H1 (cell line): ENCODE results near the gene CPED1. TPM values are rescaled to one million over a fixed set of nuclear protein-coding genes. Genes with fewer than 3 reads are reported as not detected.

Experiments used
- EZH2 ChIP-seq: fragments of 200-600 bp; sonication (generic); IDR thresholded peaks from 2 replicates; pipeline ENCODE4 v1.7.1; 2012; ENCODE audit warnings: low read depth, mild to moderate bottlenecking, moderate library complexity, low read length, inconsistent platforms; ENCODE audit not compliant: severe bottlenecking
- RAD21 ChIP-seq, 2 experiments: IDR thresholded peaks in 1 of 2; conservative IDR thresholded peaks in 1 of 2; 2 replicates each; pipeline ENCODE4 v1.6.1; 2011; ENCODE audit warnings: low read depth in 2 of 2, low read length in 2 of 2, improper control_type of control experiment in 1 of 2, inconsistent platforms in 1 of 2, mild to moderate bottlenecking in 1 of 2, moderate library complexity in 1 of 2
- RXRA ChIP-seq: IDR thresholded peaks from 2 replicates; pipeline ENCODE4 v1.6.1; 2011; ENCODE audit warnings: low read depth, mild to moderate bottlenecking, low read length, moderate library complexity; ENCODE audit not compliant: insufficient read depth
- SP1 ChIP-seq: IDR thresholded peaks from 2 replicates; pipeline ENCODE4 v1.6.1; 2011; ENCODE audit warnings: low read depth, low read length
- polyA plus RNA-seq, 7 experiments: library from polyadenylated mRNA; depleted of rRNA in 3 of 7; stranded (reverse) in 5 of 7; unstranded in 2 of 7; fragments of >200 nt in 5 of 7; fragments of 200-250 nt in 2 of 7; gene quantifications; 1 replicate in 5 of 7; 2 replicates in 1 of 7; 4 replicates in 1 of 7; pipeline versions ENCODE4 v1.2.1 to v1.2.3, GENCODE V29; 2011 to 2013; ENCODE audit warnings: missing spikeins in 2 of 7, mixed read lengths in 2 of 7
- total RNA-seq: library from RNA; stranded (reverse); fragmentation: NEBNext Ultra II Directional; extraction: Animal tissue kit (Norgen Biotek cat#: 25700); gene quantifications from 2 replicates; pipeline ENCODE4 v1.2.1, GENCODE V29; 2021
- TF ChIP-seq, protein P1 (sequence below): fragments of 300-600 bp; sonication (generic); IDR thresholded peaks from 2 replicates; pipeline ENCODE4 v1.7.1; 2012; ENCODE audit warnings: low read length, moderate library complexity, mild to moderate bottlenecking, inconsistent platforms; ENCODE audit not compliant: insufficient replicate concordance

Gene CPED1
- total and polyA plus RNA-seq, 2 of the 8 experiments (the other 6 are each of a cell fraction or from before 2014, with no cell fraction given): 0.08 to 0.39 TPM

DNA sequence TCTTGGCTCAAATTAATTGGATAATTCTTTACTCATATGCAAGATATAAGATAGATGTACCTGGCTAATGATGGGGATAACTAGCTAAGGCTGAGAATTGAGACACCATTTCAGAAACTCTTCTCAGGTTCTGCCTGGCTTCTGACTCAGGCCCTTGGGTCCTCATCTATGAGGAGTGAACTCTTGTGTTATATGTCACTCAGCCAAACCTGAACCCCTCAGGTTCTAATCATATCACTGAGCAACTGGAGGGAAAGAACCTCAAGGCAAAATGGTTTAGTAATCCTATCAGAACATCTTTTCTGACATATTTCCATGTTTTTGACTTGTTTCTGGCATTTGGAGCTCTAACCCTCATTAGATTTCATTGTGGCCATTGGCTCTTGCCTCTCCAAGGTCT is 100.4 kb downstream of the CPED1 start (continued):
- TF ChIP-seq, protein P1, sequence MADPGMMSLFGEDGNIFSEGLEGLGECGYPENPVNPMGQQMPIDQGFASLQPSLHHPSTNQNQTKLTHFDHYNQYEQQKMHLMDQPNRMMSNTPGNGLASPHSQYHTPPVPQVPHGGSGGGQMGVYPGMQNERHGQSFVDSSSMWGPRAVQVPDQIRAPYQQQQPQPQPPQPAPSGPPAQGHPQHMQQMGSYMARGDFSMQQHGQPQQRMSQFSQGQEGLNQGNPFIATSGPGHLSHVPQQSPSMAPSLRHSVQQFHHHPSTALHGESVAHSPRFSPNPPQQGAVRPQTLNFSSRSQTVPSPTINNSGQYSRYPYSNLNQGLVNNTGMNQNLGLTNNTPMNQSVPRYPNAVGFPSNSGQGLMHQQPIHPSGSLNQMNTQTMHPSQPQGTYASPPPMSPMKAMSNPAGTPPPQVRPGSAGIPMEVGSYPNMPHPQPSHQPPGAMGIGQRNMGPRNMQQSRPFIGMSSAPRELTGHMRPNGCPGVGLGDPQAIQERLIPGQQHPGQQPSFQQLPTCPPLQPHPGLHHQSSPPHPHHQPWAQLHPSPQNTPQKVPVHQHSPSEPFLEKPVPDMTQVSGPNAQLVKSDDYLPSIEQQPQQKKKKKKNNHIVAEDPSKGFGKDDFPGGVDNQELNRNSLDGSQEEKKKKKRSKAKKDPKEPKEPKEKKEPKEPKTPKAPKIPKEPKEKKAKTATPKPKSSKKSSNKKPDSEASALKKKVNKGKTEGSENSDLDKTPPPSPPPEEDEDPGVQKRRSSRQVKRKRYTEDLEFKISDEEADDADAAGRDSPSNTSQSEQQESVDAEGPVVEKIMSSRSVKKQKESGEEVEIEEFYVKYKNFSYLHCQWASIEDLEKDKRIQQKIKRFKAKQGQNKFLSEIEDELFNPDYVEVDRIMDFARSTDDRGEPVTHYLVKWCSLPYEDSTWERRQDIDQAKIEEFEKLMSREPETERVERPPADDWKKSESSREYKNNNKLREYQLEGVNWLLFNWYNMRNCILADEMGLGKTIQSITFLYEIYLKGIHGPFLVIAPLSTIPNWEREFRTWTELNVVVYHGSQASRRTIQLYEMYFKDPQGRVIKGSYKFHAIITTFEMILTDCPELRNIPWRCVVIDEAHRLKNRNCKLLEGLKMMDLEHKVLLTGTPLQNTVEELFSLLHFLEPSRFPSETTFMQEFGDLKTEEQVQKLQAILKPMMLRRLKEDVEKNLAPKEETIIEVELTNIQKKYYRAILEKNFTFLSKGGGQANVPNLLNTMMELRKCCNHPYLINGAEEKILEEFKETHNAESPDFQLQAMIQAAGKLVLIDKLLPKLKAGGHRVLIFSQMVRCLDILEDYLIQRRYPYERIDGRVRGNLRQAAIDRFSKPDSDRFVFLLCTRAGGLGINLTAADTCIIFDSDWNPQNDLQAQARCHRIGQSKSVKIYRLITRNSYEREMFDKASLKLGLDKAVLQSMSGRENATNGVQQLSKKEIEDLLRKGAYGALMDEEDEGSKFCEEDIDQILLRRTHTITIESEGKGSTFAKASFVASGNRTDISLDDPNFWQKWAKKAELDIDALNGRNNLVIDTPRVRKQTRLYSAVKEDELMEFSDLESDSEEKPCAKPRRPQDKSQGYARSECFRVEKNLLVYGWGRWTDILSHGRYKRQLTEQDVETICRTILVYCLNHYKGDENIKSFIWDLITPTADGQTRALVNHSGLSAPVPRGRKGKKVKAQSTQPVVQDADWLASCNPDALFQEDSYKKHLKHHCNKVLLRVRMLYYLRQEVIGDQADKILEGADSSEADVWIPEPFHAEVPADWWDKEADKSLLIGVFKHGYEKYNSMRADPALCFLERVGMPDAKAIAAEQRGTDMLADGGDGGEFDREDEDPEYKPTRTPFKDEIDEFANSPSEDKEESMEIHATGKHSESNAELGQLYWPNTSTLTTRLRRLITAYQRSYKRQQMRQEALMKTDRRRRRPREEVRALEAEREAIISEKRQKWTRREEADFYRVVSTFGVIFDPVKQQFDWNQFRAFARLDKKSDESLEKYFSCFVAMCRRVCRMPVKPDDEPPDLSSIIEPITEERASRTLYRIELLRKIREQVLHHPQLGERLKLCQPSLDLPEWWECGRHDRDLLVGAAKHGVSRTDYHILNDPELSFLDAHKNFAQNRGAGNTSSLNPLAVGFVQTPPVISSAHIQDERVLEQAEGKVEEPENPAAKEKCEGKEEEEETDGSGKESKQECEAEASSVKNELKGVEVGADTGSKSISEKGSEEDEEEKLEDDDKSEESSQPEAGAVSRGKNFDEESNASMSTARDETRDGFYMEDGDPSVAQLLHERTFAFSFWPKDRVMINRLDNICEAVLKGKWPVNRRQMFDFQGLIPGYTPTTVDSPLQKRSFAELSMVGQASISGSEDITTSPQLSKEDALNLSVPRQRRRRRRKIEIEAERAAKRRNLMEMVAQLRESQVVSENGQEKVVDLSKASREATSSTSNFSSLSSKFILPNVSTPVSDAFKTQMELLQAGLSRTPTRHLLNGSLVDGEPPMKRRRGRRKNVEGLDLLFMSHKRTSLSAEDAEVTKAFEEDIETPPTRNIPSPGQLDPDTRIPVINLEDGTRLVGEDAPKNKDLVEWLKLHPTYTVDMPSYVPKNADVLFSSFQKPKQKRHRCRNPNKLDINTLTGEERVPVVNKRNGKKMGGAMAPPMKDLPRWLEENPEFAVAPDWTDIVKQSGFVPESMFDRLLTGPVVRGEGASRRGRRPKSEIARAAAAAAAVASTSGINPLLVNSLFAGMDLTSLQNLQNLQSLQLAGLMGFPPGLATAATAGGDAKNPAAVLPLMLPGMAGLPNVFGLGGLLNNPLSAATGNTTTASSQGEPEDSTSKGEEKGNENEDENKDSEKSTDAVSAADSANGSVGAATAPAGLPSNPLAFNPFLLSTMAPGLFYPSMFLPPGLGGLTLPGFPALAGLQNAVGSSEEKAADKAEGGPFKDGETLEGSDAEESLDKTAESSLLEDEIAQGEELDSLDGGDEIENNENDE: no peak
- TF ChIP-seq EZH2 (no peak), RAD21 (IDR thresholded peaks at IDR 0.05 in 1 of 2, conservative IDR thresholded peaks at IDR 0.05 in 1 of 2; ENCODE audit: low read depth in 2 of 2, low read length in 2 of 2) (no peak), RXRA (no peak), SP1 (no peak)
